ENCODE results near the gene GPRC5A.

- TF ChIP-seq CTCF (IDR thresholded peaks at IDR 0.05; ENCODE audit: low read length) = no peak
- no peak for TF ChIP-seq EZH2 (IDR thresholded peaks at IDR 0.05; ENCODE audit: borderline replicate concordance, low read length)
Observed at GRCh38 chr12:12926571-12927071, 35.3 kb downstream of the GPRC5A start.

All from OCI-LY1 (cell line).